Measurements from ENCODE around the gene BAIAP2.
"Not testable (repeated sequence)": the region's sequence is repeated elsewhere in the genome, so short reads cannot be mapped to it uniquely, and the experiment has no call there.

The BAIAP2 gene

DNA sequence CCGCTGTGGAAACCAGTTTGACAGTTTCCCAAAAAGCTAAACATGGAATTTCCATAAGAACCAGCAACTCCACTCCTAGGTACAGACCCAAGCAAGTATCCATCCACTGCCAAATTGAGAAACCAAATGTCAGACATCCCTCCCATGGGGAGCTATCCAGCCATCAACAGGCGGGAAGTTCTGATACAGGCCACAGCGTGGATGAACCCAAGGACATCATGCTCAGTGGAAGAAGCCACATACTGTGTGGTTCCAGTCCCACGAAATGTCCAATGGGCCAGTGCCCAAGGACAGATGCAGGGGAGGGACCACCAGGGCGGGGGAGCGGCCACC, 12.6 kb upstream of the BAIAP2 start:
- DNase-seq, result no peak

DNA sequence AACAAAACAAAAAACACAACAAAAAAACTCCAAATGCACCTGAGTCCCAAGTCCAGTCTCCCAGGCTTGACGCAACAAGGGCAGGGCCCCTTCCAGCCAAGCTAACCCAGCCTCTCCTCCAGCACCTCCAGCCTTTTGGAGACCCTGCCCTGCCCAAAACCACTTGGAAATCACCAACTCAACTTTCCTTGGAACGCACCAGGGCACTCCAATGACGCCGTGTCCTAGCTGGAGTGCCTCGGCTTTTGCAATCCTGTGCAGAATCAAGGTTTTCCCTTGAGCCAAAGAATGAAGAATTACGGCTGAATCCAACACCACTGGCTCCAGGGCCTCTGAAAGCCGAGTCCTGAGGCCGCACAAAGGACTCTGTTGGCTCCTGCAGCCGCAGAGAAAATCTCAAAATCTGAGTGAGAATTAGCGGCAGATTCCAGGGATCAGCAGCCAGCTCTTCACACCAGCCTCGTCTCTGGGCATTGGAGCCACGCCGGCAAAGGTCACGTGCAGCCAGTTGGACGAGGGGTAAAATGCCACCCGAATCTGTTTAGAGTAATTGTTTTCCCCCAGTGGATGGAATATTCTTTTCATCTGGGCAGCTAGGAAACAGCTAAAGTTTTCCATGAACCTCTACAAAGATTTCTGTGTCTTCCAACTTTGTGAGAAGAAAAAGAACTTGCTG, 9.7 kb upstream of the BAIAP2 start:
- DNase-seq, result no peak

DNA sequence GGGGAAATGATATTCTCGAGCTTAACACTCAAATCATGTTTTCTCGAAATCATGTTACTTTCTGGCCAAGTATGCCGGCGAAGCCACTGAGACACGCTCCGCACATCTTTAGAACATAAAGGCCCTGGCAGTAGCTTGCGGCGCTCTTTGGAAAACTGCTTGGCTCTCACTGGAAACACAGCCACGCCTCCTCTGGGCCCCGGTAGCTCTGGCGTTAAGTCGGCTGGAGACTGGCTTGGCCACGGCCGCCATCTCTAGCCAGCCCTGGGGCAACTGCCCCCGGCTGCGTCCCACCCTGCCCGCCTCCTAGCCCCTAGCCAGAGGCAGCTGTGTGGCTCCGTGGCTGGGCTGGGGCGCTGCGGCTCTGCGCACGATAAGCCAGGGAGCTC, 9.2 kb upstream of the BAIAP2 start:
- DNase-seq, result no peak

DNA sequence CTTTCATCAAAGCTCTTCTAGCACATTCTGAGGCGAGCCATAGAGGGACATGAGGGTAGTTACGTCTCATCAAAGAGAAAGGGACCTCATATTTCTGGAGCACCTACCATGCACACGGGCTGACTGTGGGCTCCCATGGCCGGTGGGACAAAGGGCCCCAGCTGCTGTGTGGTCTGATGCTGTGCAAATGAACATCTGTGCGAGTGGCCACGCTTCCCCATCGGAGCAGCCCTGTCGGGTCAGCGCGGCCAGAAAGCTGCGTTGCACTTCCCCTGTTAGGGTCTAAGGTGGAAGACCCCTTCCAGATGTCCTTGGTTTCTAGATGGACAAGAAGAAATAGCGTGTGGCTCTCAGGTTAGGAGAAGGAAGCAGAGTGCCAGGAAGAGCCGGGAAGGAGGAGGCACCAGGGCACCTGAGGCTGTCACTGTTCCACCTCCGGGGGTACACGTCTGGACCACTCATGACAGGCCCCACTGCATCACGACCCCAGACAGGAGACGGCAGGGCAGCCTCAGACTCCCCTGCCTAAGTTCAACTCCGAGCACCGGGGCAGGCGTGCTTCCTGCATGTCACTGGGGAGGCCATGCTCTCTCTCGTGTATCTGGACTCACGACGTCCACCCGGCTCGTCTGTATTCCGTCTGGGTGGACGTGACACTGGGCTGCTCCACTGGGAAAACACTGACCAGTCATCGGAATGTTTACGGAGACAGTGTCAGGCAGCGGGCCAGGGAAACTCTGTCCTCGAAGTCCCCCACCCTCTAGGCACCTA, 8.5 kb upstream of the BAIAP2 start:
- DNase-seq, result no peak

DNA sequence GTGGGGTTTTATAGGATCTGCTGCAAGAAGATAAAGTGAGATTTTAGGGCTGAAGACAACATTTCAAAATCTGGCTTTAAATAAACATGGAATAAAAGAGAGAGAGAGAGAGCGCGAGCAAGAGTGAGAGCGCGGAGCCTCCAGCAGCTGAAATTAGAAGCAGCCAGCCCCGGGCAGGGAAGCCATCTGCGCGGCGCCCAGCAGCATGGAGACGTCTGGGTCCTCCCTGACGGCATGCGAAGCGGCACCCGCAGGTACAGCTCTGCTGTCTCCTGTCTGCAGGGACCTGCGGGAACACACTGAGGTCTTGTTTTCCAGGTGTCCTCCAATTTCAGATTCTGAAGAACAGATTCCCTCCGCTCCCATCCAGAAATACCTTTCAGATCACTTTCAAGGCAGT, 7.9 kb upstream of the BAIAP2 start:
- no peak for DNase-seq

DNA sequence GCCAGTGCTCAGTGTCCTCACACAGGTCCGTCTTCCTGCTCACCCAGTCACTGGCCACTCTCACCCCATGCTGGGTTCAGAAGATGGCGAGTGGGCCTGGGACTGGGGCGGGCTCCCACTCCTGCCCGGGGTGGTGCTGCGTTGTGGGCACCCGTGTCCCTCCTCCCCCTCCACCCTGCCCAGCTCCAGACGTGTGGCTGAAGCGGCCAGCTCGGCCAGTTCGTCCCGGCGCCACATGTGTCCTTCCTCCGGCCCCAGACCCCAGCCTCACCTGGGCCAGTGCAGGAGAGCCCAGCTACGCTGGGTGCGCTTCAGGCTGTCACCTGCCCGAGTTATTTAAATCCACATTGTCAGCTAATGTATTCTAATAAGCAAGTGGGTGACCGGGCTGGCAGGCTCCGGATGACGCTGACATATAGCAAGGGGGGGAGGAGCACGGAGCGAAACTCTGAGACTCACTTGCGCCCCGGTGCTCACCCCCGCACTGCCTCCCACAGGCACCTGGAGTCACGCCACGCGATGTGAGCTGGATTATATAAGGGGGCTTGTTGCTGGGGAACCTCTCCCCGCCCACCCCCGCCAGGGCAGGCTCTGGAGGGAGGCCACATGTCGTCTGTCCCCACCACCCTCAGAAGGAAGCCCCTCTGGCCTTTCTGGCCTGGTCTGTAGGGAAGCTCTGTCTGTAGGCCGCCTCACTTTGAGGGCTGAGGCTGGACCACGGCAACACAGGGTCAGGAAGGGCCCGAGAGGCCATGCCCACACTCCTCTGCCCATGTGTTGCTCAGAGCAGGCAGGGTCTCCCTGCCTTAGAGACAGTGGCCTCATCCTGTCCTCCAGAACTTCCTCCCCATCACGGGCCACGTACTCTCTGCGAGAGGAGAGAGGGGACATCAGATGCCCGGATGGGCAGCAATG, 7.1 kb upstream of the BAIAP2 start:
- DNase-seq, result no peak

DNA sequence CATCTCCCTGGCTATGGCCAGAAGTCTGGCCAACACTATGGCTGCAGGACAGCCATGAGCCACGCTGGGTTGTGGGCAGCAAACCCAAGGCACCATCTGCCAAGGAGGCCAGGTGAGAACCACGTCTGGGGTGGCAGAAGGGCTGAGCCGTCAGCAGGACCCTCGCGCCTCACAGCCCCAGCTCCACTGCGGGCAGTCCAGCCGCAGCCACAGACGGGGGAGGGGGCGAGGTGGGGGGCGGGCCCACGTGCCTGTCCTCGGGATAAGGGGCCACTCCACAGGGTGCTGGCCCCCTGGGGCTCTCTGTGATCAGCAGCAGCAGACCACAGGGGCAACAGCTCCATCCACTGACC, 6.5 kb upstream of the BAIAP2 start:
- no peak for DNase-seq

DNA sequence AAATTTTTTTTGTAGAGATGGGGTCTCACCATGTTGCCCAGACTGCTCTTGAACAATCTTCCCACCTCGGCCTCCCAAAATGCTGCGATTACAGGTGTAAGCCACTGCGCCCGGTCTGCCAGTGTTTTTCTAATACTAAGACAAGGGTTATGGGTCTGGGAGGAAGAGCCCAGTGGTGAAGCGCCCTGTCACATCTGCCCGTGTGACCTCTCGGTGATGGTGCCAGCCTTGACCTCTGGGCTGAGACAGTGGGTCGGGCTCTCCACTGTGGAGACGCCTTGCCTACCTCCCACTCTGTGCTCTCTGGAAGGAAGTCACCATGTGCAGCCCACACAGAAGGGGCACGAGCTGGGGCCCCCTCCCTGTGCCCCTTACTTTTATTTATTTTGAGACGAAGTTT, 5.1 kb upstream of the BAIAP2 start:
- no peak for DNase-seq

DNA sequence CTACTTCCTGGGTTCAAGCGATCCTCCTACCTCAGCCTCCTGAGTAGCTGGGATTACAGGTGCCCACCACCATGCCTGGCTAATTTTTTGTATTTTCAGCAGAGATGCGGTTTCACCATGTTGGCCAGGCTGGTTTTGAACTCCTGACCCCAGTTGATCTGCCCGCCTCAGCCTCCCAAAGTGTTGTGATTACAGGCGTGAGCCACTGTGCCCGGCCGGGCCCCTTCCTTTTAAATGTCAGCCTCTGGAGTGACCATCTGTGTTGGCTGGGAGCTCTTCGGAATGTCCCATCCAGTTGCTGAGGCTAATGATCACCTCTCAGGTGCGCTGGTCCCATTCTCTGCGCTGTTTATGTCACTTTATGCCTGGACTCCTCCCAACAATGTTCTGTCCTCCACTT, 4.6 kb upstream of the BAIAP2 start:
- DNase-seq, result not testable (repeated sequence)

DNA sequence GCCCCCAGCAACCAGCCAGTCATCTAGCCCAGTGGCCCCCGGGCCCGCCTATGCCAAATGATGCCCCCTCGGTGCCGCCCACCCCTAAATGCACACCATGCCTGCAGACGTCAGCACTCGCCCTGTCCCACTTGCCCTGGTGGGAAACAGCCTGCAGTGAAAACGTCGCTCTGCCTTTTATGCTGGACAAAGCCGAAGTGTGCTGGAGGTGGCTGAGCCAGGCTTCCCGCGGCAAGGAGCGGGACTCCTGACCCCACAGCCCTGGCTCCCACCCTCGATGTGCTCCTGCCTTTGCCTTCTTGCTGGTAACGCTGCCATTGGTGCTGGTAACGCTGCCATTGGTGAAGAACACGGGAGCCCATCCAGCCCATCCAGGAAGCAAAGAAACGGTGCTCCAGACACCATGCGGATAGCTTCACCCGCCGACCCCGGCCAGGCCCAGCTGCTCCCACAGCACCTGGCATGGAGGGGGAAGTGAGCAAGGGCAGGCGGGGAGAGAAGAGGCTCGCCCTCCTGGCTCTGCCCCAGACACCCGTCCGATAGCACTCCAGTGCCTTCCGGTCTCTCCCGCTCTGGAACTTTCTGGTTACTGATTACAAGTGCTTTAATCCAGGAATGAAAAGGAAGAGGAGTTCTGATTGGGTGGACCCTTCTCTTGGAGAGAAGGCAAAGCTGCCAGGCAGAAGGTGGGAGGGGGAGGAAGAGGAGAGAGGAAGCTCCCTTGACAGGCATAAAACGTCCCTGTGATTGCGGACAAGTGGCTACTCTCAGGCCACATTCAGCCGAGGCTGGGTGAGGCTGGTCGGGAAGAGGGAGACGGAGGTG, 4.0 kb upstream of the BAIAP2 start:
- DNase-seq, result no peak

DNA sequence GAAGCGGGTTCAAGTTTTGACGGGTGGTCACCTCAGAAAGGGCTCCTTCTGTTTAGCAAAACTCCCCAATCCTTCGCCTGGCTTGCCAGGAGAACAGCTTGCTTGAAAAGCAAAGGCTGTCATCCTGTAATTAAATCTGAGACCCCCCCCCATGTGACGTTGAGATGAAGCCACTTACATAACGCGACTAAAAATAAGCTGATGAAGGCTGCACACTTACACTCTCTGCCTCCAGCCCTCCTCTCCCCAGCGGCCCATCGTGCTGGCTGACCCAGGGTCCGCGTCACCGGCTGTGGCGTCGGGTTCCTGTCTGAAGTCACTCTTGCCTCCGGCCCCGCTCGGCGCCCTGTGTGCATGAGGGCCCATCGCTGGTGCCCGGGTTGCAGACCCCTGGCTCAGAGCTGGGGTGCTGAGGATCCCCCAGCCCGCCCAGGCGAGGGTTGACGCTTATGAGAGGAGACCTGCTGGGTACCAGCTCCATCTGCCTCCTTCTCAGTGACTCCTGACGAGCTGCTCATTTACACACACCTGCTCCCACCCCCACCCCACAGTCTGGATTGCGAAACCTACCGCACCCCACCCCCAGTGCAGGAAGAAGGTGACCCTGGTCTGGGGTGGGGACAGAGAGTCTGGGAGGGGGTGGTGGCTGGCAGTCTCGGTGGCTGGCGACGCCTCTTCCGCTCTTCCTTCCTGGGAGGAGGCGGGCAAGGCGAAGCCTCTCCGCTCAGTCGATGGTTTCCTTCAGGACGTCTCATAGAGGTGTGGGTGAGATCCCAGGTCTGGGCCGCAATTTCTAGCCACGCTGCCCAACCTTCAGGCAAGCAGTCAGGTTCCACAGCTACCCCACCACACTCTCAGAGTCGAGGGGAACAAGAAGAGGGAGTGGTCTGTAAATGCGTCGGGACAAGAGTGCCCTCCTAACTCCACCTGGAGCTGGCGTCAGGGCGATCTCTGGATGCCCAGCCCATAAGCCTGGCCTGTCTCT, 3.1 kb upstream of the BAIAP2 start:
- no peak for DNase-seq

DNA sequence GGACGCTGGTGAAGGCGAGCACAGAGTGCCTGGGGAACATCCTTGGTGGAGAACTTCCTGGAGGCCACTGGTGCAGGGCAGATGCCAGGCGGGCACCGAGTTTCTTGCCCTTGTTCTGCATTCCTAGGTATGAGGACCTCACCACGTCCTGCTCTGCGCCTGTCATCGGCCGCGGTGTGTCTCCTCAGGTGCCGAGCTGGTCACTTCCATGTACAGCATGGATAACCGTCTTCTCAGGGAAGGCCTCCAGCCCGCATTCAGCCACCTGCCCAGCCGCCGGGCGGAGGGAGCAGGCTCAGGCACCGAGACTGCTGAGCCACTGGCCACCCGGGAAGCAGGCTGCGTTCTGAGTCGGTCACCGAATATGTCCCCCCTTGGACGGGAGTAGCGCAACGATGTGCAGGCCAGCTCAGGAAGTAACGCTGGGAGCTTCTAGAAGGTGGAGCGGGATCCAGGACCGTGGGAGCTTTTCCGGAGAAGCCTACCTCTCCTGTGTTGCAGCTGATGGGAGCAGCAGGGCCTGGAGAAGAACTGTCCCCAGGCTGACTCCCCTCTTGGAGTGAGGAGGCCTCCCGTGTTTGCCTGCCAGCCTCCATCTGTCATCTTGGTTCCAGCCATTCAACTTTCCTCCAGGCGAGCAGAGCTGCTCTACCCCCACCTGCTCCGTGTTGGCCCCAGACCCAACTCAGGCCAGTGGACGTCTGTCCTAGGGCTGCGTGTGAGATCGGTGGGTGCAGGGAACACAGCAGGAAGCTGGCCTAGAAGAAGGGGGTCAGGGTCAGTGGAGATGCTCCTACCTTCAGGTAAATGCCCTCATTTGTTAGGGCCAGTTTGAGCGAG, 2.1 kb upstream of the BAIAP2 start:
- DNase-seq, result no peak

DNA sequence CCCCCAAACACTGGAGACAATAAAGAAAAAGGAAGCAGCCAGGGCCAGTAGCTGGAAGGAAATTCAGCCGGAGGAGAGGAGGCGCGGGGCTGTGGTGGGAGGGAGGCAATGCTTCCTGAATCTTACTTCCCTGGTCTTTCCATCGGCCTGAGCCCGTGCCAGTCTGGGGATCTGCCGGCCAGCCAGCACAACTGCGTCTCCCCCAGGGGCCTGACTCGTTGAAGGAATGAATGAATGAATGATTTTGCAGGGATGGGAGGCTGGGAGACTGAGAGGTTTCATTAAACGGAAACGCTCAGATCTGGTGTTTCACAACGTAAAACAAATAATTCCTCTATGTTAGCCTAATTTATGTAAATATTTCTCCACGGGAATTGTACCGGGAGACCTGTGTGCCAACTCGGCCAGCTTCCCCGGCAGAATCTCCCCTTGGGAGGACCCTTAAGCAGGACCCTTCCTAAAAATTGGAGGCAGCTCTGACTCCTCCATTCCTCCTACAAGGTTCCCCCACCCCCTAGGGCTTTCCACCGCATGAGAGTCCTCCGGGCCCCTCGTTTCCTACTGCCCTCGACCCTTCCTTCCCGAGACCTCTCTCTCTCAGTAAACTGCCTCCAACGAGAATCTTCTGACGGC, 1.3 kb upstream of the BAIAP2 start:
- no peak for DNase-seq

DNA sequence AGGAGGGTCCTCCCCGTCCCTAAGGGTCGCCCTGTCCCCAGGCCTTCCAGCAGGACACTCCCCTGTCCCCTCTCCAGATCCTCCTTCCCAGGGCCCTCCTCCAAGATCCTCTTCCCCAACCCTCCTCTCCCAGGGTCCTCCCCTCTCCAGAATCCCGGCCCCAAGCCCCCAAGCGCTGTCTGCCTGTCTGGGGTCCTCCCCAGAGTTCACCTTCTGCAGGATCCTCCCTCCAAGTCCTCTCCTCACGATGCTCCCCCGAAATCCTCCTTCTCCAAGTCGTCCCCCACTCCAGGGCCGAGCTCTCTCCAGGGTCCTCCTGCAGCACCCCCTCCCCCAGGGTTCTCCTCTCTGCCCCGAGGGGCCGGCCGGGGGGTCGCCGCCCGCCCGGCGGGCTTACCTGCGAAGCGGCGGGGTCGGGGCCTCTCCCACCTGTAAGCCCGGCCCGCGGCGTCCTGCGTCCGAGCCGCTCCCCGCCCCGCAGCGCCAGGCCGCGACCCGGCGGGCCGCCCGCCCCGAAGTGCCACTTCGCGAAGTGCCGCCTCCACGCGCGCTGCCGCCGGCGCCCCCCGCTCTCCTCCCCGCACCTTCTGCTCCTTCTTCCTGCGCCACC, 678 bp upstream of the BAIAP2 start:
- no peak for DNase-seq

DNA sequence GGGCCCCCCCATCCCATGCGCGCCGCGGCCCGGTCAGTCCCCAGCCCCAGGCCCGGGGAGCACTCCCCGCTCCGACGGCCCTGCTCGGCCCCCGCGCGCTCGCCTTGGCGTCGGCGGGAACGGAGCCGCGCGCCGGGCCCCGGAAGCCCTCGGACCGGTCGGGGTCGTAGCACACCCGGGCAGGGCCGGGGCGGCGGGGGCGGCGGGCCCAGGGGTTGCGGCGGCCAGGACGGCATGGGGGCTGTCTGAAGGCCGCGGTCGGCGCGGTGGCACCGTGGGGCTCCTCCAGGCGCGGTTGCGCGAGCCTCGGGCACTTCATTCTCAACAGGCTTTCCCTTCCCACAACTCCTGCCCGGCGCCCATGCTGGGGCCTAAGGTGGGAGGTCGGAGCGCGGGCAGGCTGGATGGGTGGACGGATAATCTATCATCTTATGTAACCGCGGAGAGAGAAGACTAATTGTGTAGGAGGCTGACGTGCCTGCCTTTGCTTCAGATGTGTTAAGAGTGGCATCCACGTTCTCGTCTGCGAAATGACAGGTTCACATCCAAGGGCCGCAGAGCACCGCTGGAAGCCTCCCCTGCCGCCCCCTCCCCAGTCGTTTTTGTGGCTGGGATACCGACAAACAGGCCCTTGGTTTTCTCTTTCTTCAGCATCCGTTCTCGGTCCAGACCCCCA, 708 bp downstream of the BAIAP2 start:
- DNase-seq, result no peak

DNA sequence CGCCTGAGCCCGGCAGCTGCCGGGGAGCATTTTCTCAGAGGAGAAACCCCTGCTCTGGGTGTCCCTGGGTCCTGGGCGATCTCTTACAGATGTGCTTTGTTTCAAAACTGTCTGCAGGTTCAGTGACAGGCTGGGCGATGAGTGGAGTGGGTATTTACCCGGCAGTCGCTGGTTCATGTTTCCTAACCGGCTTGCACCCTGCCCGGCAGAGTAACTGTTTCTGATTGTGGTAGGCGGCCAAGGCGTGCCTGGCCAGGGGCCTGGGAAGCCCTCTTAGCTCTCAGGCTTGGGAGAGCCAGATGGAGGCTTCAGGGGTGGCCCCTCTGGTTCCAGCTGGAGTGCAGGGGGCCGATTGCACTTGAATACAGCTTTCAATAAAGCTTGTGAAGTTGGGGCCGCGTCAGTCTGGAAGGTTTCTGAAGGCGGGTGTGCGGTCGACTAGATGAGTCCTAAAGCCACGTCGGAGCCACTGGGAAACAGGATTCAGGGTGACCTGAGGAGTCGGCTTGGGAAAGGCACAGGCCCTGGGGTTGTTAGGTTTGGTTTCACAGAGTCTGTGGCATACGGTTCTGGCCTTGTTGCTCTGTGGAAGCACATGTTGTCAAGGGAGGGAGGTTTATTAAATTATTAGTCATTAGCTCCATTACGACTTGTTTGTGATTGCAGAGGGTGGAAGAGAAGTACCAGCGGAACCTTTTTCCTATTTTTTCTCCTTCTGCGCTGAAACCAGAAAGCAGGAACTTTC, 1.4 kb downstream of the BAIAP2 start:
- DNase-seq, result no peak

DNA sequence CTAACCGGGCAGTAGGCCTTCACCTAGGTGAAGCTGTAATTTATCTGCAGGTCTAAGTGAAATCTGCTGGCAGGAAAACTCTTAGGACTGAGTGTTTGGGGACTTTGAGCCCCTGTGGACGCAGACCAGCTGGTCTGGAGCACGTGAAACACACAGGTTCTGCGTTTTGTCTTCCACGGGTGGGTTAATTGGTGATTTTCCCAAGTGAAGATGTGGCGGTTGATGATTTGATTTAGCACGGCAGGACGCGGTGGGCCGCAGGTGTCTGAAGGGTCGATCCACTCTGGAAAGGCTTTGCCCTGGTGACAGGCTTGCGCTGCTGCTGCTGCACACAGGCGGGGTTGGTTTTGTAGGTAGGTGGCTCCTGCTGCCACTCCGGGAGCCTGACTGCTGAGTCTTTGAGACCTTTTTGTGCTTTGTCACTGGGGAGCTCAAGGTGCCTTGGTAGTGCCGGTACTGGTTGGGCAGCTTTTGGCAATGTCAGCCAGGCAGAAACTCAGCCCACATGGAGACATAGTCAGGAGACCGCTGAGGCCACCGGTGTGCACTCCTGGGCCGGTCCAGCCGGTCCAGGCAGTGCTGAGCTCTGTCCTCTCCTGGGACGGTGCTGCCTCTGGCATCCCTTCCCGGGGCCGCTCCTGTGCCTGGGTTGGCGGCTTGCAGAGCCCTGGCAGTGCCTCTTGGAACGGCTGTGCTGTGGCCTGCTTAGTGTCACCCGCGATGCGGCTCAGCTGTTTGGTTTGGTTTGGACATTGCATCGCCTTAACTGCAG, 2.3 kb downstream of the BAIAP2 start:
- DNase-seq, result no peak
